ENCODE results near the gene NACC1.

DNA sequence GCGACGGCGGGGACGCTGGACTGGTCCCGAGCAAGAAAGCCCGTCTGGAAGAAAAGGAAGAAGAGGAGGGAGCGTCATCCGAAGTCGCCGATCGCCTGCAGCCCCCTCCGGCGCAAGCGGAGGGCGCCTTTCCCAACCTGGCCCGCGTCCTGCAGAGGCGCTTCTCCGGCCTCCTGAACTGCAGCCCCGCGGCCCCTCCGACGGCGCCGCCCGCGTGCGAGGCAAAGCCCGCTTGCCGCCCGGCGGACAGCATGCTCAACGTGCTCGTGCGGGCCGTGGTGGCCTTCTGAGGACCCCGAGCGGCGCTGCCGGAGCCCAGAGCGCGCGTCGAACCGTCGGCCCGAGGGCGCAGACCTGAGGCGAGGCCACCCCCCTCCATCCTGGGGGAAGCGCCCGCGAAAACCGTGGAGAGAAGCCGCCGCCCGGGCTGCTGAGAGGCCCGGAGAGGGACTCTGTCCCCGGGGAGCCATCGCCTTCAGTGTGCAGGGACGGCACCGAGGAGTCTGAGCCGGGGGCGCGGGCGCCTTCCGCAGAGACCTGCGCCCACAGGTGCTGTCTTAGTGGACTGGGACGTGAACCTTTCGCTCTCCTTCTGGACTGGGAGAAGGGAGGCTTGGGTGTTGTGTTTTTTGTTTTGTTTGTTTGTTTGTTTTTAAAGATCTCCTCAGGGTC, 35.6 kb downstream of the NACC1 start:
- TF ChIP-seq, protein P1, sequence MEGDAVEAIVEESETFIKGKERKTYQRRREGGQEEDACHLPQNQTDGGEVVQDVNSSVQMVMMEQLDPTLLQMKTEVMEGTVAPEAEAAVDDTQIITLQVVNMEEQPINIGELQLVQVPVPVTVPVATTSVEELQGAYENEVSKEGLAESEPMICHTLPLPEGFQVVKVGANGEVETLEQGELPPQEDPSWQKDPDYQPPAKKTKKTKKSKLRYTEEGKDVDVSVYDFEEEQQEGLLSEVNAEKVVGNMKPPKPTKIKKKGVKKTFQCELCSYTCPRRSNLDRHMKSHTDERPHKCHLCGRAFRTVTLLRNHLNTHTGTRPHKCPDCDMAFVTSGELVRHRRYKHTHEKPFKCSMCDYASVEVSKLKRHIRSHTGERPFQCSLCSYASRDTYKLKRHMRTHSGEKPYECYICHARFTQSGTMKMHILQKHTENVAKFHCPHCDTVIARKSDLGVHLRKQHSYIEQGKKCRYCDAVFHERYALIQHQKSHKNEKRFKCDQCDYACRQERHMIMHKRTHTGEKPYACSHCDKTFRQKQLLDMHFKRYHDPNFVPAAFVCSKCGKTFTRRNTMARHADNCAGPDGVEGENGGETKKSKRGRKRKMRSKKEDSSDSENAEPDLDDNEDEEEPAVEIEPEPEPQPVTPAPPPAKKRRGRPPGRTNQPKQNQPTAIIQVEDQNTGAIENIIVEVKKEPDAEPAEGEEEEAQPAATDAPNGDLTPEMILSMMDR (IDR thresholded peaks at IDR 0.05; ENCODE audit: low read depth, low read length, poor library complexity, severe bottlenecking), result peak; percentile 51
- no peak for TF ChIP-seq EZH2phosphoT487 (IDR thresholded peaks at IDR 0.05; ENCODE audit: borderline replicate concordance, low read length)
